Right renal pelvis (tissue), 4 donors: ENCODE results near the gene MED12L. TPM values are rescaled to one million over a fixed set of nuclear protein-coding genes. Genes with fewer than 3 reads are reported as not detected.

ENCODE experiments used
- DNase-seq, 4 donors: peaks; one replicate each; pipeline ENCODE4 v3.0.0-alpha.2; 2013; ENCODE audit warnings: low read depth in 4 of 4, low spot score in 3 of 4, missing footprints in 1 of 4
- polyA plus RNA-seq, 4 donors: library from polyadenylated mRNA; unstranded; fragments of 120-200 nt; gene quantifications; one replicate each; pipeline ENCODE4 v1.2.1, GENCODE V29; 2013; ENCODE audit not compliant: insufficient read length in 4 of 4

MED12L gene
- polyA plus RNA-seq, 4 donors, result 1.6 to 2.5 (median 2.0) TPM

DNA sequence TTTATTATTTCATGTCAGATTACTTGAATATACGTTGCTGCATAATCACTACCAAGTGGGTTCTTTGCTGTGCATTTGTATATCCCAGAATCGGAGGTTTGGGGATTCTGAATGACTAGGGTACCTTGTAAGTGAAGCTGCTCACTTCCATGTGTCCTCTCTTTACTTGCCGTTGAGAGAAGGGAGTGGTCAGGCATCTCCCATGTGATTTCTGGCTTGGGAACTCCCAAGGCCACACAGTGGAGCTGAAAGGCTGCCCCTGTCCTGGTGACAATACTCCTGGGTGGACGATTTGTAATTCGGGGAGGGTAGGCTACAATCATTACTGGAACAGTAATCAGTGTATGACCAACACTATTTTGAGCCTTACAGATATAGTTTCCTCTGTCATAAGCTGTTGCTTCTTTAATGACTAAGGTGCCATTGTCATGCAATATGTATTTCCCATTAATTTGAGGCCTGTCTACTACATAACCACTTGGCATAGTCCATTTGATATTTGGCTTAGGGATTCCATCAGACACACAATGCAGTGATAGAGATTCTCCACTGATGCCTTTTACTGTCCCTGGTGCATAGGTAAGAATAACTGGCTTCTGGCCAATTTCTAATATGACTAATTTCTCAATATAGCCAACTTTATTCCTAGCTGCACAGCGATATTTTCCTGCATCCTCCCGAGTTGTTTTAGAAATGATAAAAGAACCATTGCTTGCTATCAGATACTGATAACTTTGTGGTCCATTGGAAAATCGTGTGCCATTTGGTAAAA, 351.4 kb downstream of the MED12L start:
- no peak for DNase-seq

DNA sequence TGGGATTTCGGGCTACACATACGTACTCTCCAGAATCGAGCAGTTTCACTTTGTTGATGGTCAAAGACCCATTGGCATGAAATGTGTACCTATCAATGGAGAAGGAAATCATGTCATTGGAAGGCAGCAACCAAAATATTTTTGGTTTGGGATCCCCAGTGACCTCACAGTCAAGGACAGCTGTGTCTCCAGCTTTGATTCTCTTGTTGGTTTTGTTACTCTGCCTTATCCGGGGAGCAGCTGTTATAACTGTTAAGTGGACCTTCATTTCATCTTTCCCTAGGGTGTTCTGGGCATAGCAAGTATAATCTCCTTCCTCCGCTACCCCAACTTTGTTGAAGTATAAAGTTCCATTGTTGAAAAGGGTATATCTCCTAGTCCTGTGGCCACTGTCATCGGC, 352.4 kb downstream of the MED12L start:
- DNase-seq, result no peak

DNA sequence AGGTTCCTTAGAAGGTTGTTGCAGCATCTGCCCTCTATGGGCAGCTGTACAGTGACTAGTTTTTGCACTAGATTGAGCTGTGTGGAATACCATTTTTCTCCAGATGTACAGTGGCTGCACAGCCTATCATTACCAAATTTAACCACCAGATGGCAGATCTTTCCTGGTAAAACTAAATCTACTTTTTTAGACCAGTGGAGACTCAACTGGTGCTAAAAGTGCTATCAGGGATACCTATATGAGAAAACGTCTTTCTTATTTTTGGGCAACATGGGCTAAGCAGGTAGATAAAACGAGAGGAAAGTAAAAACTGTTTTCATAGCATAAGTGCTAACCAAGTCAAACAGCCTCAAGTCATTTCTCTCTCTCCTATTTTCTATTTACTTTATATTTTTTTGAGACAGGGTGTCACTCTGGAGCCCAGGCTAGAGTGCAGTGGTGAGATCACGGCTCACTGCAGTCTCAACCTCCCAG, 354.2 kb downstream of the MED12L start:
- peak; percentile 49 to 61 (median 54) for DNase-seq

DNA sequence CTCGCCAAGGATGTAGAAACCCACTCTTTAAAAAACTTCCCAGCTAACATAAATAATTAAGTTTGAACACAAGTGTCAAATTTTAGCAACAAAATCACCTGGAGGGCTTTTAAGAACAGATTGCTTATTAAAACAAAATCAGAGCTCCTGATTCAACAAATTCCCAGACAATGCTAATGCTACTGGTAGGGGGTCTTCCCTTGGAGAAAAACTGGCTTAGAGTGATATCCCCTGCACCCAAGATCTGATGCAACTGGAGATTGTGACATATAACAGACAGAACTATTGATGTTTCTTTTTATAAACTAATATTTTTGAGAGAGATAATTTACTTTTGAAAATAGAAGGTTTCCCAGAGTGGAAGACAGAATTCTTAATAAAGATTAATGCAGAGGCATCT, 355.5 kb downstream of the MED12L start:
- no peak for DNase-seq

DNA sequence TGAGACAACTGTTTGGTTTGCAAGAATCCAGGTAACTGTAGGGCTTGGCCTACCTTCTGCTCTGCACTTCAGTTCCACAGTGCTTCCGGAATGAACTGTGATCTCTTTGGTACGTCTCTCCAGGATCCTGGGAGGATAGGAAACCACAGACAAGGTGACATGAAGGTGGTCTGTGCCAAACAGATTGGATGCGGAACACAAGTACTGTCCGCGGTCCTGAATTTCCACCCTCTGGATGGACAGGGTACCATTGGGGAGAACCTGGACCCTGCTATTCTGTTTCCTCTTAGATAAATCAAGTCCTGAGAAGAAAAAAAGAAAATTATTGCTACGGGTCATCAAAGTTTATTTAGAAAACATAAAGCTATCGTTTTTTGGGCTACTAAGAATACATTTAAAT, 358.1 kb downstream of the MED12L start:
- DNase-seq, result peak in 1 of 4 donors; percentile 31

DNA sequence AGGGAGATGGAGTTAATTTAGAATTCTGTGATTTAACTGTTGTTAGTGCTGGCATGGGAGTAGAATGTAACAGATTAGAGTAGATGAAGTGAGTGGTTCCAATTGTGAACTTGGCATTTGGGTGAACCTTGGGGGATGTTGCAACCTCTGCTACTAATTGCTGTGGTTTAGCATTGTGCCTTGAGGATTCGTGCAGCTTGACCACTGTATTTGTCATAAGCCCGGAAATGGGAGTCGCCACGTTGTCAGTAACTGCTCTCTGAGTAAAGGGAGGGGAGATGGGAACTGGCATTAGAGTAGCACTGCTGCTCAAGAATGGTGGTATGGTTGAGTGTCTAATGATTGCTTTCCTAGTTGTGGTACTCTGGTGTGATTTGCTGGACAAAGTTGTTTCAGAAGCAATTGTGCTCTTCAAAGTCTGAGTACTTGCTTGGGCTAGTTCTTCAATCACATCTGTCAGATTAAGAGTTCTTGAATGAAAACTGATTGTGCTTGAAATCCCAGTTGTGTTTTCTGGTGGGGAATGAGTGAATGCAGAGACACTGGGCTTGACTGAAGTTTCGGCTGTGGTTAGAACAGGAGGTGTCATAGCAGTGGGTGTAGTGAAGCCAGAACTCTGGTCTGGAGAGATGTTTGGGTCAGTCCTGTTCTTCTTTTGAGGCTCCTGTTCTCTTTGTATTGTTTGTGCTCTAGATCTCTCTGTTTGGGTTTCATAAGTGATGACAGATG, 360.0 kb downstream of the MED12L start:
- no peak for DNase-seq

DNA sequence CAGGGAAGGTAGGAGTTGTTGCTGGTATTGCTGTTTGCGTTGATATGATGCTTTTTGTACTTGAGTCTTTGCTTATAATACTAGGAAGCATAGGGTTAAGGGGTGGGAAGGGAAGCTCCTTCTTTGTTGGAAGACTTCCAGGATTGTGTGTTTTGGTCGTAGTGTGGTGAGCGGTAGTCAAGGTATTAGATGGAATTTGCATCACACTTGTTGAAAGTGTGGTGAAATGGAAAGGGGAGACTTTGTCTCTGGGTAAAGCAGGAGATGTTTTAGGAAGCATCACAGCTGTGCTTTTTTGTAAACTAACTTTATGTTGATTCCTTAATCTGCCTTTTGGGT, 360.5 kb downstream of the MED12L start:
- no peak for DNase-seq

DNA sequence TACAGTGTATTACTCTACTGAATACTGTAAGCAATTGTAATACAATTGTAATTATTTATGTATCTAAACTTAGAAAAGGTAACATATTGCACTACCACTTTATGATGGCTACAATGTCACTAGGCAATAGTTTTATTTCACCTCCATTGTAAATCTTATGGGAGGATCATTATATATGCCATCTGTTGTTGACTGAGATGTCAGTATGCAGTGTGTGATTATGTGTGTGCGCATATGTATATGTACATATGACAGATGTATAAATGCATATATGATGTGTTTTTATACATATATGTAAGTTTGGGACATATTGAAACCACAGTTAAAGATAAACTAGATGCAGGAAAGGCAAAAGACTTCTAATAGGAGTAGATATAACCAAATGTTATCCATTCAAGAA, 366.9 kb downstream of the MED12L start:
- no peak for DNase-seq

DNA sequence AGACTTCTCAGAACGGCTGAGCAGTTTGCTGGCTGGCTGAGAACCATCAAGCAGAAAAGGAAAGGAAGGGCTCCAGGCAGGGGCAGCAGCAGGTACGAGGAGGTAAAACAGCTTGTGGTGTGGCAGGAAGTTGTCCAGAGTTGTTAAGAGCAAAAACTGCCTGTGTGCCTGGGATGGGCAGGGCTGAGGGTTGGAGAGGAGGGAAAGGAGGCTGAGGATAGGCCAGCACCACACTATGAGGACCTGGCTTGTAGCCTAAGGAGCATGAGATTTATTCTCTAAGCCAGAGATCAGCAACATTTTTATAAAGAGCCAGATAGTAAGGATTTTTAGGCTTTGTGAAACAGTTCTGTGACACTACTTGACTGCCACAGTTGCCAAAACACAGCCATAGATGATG, 367.4 kb downstream of the MED12L start:
- no peak for DNase-seq

DNA sequence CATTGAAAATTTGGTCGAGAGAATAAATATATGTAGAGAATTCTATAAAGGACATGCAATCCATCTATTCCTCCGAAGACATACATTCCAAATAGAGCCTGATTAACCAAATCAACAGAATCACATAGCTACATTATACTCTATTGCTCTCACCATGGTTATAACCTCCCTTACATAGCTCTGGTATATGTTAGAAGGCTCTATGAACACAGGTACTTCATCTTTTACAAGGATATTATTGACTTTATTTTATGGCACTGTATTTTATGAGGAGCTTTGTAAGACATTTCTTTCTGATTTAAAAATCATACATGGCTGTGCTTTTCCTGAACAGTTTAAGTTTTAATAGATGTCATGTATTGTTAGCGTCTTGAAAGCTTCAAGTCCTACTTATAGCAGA, 370.6 kb downstream of the MED12L start:
- DNase-seq, result no peak

DNA sequence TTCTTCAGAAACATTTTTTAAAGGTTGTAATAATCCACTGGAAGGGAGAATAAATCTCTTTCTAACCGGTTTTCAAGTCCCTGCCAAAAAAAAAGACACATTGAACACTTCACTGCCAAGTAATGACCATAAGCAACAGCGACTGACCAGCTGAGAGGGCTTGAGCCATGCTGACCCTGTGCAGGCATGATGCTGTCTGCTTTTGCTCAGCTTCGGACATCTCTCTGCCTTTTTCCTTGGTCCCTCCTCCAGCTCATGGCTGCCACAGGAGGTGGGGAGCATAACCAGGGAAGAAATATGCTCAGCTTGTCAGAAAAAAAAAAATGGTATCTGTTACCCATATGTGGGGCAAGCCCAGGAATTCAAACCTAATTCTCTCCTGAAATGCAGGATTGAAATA, 373.9 kb downstream of the MED12L start:
- DNase-seq, result no peak

DNA sequence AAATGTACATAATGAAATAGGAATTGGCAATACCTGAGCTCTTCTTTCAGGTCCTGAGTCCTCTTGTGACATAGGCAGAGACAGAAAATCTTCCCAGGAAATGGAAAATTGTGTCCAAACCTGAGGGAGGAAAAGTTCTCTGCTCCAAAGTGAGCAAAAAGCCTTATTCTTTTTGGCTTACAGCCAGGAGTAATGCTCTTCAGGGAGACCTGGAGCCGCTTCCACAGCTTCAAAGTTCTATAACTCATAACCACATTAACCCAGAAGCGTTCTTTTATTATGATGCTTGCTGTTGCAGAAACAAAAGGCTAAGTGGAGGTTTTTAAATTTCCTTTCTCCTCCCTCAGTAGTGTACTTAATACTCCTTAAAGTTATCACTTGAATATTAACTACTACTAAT, 374.8 kb downstream of the MED12L start:
- no peak for DNase-seq

DNA sequence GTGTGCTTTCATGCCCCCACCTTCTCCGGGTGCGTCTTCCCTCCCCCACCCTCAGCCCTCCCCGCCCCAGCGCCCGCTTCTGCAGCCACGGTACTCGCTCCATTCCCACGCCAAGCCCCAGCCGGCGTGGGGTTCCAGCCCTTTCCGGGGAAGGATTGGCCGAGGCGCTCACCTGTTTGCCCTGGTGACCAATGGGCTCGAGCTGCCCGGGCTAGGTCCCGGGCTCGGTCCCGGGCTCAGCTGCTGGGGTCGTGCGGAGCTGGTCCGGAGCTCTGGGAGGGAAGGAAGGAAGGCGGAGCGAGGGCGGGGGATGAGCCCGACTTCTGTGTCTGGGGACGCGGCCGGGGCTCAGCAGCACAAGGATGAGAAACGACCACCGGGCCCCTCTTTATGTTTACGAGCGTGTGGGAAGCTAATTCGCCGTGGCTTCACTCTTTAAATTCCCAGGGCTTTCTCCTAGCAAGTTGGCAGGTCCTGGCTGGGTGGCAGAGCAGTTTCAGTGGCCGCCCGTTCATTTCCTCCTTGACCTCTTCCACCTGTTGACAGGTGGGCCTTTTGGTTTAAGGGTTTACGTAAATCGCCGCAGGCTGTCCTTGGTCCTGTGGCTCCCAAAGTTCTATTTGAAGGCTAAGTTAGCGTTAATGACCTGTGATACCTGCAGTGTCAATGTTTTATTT, 375.4 kb downstream of the MED12L start, which contains the start of gene IGSF10:
Gene IGSF10, minus strand, starts transcription at position 288 of the 677 bp plus-strand sequence. CDS start 2,352 bp downstream, outside the sequence.
- peak in 1 of 4 donors; percentile 7 for DNase-seq

DNA sequence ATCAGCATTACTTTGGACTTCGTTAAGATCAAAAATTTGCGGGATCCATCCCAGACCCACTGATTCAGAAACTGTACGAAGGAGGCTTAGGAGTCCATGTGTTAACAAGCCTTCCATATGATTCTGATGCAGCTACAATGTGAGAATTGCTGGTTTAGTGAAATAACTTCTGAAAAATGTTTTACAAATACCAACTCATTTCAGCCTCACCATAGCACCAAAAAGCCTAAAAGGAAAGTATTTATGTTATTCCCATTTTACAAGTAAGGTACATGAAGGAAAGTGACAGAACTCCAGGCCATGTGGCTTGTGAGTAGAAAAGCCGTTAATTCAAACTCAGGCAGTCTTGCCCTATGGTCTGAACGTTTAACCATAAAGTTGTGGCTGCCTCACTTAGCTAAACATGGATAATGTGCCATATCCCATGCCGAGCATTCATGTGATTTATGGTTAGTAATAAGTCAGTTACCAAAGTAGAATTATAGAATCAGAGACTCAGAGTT, 376.9 kb downstream of the MED12L start:
- no peak for DNase-seq

DNA sequence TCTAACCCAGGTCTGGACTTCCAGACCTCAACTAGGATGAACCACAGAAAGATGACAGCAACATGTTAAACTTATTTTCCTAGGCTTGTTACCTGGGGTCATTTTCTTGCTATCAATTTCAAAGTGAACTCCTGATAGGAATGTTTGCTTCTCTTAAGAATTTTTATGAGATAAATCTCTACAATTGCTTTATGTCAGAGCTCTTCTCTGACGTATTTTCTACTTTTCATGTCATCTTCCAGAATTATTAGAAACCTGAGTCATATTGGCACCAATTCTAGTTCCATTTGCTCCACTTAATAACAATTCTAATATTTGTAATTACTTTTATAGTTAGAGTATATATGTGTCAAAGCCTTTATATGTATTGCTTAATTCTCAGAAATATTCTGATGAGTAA, 377.5 kb downstream of the MED12L start:
- no peak for DNase-seq

DNA sequence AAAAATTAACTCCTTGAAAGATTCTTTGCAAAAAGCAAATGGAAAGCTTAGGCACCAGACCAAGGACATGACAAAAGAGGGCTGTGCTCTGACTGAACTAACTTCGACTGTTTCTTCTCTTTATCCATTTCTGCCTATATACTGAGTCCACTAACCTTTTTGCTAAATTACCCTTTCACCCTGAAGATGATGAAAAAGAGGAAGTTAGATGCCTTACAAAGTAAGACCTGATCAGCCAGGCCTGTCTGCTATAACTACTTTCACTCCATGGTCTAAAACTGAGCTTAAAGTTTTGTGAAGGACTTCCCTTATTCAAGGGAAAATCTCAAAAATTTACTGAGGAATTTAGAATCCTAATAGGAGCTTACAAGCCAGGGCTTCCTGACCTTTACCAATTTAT, 381.6 kb downstream of the MED12L start:
- no peak for DNase-seq

DNA sequence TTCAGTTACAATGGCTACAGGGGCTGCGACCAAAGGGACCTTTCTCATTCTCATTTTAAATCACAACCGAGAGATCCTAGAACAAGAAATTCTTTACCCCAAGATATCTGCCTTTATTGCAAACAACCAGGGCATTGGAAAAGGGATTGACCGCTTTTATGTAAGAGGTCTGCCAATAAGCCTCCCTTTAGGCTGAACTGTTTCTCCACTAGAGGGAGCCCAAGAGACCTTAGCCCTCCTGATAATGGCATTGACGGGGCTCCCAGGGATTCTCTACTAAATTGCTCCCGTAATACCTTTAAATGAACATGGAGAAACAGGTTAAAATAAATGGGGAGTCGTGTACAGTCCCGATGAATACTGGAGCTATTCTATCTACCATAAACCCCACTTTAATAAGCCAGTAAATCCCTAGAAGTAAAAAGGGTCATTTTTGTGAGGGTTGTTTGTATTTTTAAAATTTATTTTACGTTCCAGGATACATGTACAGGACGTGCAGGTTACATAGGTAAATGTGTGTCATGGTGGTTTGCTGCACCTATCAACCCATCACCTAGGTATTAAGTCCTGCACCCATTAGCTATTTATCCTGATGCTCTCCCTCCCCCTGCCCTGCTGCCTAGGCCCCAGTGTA, 382.9 kb downstream of the MED12L start:
- peak in 1 of 4 donors; percentile 16 for DNase-seq

DNA sequence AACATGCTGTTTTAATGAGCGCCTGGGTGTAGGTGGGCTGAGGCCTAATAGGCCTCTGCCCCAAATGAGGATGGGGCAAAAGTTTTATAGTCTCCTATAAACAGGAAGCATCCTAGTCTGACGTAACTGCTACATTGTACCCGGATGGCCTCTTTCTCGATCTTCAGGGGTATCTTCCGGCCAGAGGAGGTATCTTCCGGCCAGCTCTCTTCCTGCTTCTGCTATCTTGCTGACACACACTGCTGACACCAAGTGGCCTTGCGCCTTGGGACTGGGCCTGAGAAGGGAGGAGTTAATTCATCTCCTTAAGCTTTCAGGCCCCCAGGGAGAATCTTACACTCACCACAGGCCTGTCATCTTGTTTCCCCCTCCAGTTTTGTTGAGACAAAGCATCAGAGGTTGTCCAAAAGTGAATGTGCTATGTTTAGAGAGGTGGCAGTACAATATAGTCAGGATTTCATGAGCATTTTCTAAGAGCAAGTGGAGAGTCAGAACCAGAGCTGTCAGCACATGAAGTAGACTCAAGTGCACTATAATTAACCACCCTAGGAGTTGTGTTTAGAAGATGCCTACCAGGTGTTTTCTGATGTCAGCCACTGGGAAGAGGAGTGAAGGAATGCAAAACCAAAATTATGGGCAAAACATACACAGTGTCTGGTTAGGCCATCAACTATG, 391.0 kb downstream of the MED12L start:
- no peak for DNase-seq

DNA sequence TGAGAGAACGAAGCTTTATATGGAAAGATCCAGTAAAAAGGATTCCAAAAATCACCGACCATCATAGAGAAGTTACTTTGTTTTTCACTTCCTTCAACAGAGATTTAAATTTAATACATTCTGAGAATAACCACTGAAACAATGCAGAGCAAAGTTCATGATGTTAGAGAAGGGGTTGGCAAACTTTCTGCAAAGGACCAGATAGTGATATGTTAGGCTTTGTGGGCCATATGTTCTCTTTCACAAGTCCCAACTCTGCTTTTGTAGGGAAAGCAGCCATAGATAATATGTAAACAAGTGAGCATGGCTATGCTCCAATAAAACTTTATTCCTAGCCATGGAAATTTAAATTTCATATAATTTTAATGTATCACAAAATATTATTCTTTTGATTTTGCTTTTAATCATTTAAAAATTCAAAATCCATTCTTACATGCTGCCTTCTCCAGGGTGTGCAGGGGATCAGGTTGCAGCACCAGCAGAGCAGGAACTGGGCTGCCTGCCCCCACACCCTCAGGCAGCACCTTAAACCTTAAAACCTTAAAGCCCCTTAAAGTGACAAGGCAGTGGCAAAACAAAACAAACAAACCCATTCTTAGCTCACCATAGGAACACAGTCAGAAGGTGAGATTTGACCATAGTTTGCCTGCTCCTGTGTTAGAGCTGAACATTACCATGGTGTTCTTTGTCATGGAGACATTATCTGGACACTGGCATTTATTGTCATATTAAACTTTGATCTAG, 392.3 kb downstream of the MED12L start:
- no peak for DNase-seq

DNA sequence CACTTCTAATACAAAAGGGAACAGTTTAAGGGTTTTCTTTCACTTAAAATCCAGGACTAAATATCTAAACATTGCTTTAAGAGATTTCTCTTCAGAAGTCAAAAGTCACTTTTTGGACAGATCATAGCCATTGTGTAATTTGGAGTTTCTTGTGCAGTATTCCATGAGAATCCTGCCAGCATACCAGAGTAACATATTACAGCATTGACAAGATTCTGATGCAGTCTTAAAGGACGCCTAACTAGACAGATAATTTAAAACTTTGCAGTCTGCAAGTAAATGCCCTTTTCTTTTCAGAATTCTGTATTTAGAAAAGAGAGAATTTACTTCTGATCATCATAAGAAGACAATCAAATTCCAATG, 392.9 kb downstream of the MED12L start:
- DNase-seq, result no peak
